HG02840 (cell line): ENCODE data around the gene ADAMTSL1.

Experiments
- ATAC-seq: cut with Tn5 transposase; IDR thresholded peaks from one replicate; pipeline ENCODE4 v1.9.1; 2021; ENCODE audit warnings: mild to moderate bottlenecking, moderate library complexity, moderate number of reproducible peaks; ENCODE audit not compliant: unreplicated experiment, low FRiP score

ADAMTSL1 gene

GRCh38 chr9:18636781-18637180 lies 162.8 kb downstream of the ADAMTSL1 start:
- no peak for ATAC-seq

DNA sequence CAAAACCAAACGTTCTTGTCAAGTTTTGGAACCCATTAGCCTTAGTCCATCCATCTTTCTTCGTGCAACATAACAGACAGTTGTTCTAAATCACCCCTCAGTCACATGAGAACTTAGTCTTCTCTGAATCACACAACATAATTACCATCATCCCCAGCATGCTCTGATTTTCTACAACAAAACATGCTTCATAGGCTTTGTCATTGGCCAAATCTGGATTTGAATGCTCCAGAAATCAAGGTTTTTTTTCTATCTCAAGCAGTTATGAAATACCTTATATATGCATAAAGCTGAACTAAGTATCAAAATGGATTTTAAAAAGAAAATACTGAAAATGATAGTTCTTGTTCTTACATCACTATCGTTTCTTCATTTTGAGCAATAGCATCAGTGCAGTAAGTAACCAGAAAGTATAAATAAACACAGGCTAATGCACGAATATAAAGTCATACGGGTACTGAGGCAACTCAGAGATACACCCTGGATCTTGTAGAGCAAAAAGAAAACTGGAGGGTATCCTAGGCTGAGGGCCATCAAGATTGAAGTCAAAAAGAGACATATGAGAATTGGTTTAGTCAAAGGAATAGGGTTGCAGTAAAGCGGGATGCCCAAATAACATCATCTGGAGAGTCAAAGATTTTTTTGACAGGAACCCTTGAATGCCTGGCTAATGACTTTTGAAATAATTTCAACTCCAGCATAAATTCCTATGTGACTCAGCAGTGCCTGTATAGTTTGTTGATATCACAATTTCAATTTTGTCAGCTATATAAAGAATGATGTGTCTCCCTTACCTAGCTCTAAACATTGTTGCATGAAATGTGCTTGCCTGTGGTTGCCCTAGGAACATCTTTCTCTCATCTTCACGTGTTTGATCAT lies 164.7 kb downstream of the ADAMTSL1 start:
- ATAC-seq = no peak

- no peak for ATAC-seq
Measured at GRCh38 chr9:18639911-18640310, 166.0 kb downstream of the ADAMTSL1 start.

DNA sequence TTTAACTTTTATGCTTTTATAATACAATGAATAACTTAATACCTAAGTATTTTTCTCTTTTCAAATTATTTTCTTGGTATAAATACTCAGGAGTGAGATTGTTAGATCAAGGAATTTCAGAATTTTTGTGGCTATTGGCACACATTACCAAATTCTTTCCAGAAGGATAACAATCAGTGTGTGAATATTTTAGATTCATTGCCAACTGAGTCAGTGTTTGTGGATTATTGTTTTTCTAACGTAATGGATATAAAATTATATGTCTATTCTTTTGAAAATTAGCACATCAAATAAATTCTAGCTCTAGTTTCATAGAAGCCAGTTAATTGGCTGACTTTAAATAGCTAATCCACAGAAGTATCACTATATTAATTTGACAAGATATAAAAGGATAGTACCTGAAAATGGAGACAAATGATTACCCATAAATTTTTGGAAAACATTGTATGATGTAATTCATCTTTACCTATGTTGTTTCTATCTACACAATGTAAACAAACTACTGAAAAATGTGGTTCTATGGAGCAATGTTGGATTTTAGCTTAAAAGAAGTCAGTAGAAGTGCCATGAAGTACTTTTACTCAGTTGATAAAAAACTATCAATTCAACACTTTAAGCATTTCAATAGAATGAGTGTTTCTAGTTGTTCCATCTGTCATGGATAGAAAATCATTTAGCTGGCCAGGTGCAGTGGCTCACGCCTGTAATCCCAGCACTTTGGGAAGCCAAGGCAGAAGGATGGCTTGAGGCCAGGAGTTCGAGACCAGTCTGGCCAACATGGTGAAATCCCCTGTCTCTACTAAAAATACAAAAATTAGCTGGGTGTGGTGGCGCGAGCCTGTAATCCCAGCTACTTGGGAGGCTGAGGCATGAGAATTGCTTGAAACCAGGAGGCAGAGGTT lies 185.1 kb downstream of the ADAMTSL1 start:
- no peak for ATAC-seq

DNA sequence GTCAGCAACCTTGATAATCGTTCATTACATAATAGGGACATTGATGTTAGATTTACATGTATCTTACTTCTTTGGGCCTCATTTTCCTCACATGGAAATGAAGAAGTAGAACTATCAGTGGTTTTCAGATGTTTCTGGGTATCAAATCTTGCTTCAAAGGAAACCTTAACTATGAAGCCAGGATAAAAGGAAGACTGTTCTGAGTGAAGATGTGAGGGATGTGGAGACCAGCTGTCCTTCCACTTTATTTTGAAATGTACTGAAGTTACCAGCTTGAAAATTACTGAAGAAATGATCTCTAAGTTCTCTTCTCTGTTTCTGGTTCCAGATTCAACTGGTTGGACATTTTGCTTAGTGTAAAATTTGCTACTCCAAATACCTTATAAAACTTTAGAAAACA lies 186.0 kb downstream of the ADAMTSL1 start:
- ATAC-seq = no peak

GRCh38 chr9:18662320-18662719 lies 188.4 kb downstream of the ADAMTSL1 start:
- ATAC-seq = no peak

- ATAC-seq = no peak
Measured at GRCh38 chr9:18665947-18666346, 192.0 kb downstream of the ADAMTSL1 start.

GRCh38 chr9:18666348-18666747 lies 192.4 kb downstream of the ADAMTSL1 start:
- no peak for ATAC-seq

DNA sequence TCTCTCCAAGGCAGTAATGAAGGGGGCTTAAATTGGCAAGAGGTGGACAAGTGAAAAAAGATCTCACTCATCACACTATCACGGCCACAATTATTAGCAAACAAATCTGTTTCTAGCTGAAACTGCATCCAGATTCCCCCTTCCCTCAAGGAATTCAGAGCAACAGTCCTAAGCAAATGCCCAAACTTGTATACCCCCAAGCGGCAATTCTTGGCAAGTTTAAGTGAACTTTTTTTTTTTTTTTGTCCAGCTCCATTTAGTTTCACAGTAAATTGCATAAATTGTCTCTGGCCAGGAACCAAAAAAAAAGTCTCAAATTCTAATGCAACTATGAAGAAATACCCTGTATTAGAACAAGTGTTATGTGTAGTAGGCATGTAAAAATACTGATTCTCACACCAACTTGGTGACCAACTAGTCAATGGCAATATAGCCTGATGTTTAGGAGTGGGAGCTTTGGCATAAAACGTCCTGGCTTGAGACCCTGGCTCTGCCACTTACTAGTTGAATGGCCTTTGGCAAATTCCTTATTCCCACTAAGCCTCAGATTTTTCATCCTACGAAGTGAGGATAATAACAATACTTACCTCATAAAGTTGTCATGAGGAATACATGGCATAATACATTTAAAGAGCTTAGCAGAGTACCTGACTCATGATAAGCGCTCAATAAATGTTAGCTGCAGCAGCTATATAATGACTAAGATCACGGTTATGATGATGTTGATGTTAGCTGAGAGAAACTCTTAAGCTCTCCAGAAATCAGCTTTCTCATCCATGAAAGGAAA lies 193.2 kb downstream of the ADAMTSL1 start:
- no peak for ATAC-seq

DNA sequence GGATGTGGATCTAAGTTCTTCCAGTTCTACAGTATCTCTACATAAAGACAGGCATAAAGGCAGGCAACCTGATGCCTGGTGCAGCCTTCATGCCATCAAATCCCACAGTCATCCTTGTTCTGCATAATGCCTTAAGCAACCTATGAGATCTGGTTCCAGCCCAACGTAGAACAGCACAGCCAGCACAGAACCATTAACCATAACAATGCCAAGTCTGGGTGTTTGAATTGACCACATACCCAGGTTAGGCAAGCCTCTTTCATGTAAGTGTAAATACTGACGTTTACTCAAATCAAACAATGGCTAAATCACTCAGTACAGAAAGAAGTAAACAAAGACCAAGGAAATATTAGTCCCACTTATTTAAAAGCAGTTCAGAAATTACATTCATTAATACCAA lies 195.0 kb downstream of the ADAMTSL1 start:
- no peak for ATAC-seq

- no peak for ATAC-seq
Measured at GRCh38 chr9:18672706-18673105, 198.8 kb downstream of the ADAMTSL1 start.

DNA sequence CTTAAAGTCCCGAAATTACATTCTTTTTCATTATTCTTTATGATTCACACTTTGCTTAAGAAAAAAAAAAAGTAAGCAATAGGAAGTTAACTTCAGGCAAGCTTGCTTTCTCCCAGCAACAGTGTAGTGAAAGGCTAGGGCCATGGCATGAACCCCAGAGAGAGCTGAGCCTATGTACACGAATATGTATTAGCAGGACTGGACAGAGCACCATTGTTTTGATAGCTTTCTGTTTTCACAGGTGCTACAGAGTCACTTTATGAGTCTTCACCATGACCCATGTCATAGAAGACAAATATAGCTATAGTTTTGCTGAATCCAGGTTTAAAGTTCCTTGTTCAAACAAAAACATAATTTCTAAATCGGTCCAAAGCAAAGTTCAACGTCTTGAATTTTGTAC lies 199.2 kb downstream of the ADAMTSL1 start:
- no peak for ATAC-seq

DNA sequence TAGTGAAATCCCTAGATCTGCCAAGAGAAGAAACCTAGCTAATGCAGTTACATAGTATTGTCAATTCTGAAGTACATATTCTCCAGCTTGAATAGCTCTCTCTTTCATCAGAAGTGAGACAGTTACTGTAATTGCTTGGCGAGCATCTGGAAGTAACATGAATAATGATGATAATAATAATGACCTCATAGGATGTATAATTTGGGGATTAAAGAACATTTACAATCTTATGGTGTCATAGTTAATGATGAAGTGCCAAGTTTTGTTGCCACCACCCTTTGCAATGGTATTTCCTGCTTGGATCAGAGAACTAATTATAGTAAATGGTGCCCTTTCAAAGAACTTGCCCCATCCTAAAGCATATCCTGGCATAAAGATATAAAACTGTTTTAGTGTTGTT lies 201.4 kb downstream of the ADAMTSL1 start:
- no peak for ATAC-seq

DNA sequence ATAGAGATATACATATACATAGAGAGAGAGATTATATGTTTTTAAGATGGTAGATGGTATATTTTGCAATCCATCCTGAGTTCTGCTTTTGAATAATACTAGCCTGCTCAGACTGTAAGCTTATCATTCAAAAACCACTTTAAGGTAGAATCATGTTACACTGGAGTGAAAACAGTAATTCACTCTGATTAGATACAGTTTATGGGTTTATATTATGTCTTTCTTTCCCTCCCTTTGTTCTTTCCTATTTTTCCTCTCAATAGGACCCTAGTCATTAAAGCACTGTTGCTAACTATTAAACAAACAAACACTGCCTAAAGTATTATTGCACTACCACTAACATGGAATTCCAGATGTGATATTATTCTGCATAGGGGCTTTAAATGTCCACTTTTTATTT lies 202.0 kb downstream of the ADAMTSL1 start:
- no peak for ATAC-seq

DNA sequence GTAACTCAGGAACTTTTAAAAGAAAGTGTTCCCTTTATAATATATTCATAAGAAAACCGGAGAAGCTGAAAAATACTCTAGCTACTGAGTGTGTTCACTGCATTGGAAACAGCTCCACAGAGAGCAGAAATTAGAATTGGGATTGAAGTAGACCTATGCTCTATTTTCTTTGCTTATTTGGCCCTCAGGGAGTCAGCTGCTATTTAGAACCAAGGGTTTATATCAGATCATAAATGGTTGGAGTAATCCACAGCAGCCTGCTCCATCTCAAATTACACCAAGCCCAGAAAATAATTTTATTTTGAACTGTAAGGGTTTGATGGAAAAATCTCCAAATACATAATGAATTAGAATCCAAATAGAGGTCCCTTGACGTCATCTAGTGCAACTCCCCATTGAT lies 202.6 kb downstream of the ADAMTSL1 start:
- no peak for ATAC-seq

DNA sequence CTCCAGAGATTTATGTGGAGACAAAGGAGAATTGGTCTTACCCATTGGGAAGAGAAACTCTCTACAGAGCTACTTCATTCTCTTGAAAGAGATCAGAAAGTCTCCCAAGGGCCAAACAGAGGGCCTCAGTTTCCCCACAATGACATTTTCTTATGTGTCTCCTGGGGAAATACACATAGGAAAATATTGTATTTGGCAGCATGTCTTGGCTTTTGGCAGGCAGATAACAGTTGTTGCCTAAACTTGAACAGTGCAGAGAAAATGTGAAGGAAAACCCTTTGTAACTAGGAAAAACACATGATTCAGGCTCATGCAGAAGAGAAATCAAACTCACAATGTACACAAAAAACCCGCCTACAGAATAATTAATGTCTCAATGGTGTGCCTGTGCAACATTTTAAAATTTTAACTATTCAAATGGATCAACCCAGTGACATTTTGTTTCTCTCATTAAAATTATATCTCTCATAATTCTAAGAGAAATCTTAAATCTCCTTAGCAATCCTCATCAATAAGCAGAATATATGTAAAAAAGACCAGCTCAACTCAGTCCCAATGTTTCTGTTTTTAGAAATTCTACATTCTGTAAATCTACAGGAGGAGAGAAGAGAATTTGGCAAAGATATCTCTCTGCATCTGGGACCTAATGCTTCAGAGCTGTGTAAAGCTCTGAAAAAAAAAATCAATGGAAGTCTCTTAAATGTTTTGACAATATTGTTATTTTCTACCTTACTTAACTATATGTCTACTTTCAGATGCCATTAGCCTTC lies 205.1 kb downstream of the ADAMTSL1 start:
- no peak for ATAC-seq

DNA sequence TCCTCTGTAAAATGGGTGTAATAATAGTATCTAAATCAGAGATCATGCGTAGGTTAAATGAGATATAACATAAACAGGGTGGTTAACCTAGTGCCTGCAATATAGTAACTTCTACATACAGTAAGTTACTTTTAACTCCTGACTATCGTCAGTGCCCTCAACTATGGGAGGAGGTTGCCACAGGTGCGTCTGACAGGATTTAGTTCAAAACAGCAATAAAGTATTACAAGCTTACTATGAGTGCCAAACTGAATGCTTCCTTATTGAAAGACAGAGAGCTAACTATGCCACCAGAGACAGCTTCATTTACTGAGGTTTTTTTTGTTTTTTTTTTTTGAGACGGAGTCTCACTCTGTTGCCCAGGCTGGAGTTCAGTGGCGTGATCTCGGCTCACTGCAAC lies 209.0 kb downstream of the ADAMTSL1 start:
- ATAC-seq = no peak

GRCh38 chr9:18683312-18683711 lies 209.4 kb downstream of the ADAMTSL1 start:
- ATAC-seq = no peak

- ATAC-seq = no peak
Measured at GRCh38 chr9:18683851-18684250, 209.9 kb downstream of the ADAMTSL1 start.
